NT2/D1 (cell line): ENCODE measurements around the gene PEAK3.

Experiments used
- DNase-seq: peaks from one replicate; pipeline ENCODE4 v3.0.0-alpha.2; 2011; ENCODE audit warnings: low read depth, low spot score
- H3K27me3 ChIP-seq: 2 replicates; pipeline ENCODE4 v1.6.0; 2011; ENCODE audit warnings: mild to moderate bottlenecking; ENCODE audit not compliant: insufficient read length, insufficient read depth
- H3K36me3 ChIP-seq: 2 replicates; pipeline ENCODE4 v1.6.1; 2011; ENCODE audit warnings: mild to moderate bottlenecking, low read length, mixed read lengths; ENCODE audit not compliant: insufficient read depth, insufficient read length
- H3K4me1 ChIP-seq: 2 replicates; pipeline ENCODE4 v1.5.1; 2011; ENCODE audit not compliant: insufficient read depth, insufficient read length
- H3K4me3 ChIP-seq: 2 replicates; pipeline ENCODE4 v1.5.1; 2011; ENCODE audit warnings: low read depth; ENCODE audit not compliant: insufficient read length
- H3K9ac ChIP-seq: 2 replicates; pipeline ENCODE4 v1.6.0; 2011; ENCODE audit warnings: low read depth; ENCODE audit not compliant: insufficient read length
- H3K9me3 ChIP-seq: 2 replicates; pipeline ENCODE4 v1.5.1; 2011; ENCODE audit warnings: mild to moderate bottlenecking, low read length; ENCODE audit not compliant: insufficient read depth
- SUZ12 ChIP-seq: IDR thresholded peaks from 2 replicates; pipeline ENCODE4 v1.6.1; 2011; ENCODE audit not compliant: insufficient read length, insufficient read depth; ENCODE audit errors: extremely low read depth
- YY1 ChIP-seq: IDR thresholded peaks from 2 replicates; pipeline ENCODE4 v1.6.1; 2011; ENCODE audit not compliant: insufficient read length, insufficient read depth
- ZNF274 ChIP-seq: IDR thresholded peaks from 2 replicates; pipeline ENCODE4 v1.6.1; 2011; ENCODE audit warnings: mild to moderate bottlenecking, low read depth, low read length

PEAK3 gene

DNA sequence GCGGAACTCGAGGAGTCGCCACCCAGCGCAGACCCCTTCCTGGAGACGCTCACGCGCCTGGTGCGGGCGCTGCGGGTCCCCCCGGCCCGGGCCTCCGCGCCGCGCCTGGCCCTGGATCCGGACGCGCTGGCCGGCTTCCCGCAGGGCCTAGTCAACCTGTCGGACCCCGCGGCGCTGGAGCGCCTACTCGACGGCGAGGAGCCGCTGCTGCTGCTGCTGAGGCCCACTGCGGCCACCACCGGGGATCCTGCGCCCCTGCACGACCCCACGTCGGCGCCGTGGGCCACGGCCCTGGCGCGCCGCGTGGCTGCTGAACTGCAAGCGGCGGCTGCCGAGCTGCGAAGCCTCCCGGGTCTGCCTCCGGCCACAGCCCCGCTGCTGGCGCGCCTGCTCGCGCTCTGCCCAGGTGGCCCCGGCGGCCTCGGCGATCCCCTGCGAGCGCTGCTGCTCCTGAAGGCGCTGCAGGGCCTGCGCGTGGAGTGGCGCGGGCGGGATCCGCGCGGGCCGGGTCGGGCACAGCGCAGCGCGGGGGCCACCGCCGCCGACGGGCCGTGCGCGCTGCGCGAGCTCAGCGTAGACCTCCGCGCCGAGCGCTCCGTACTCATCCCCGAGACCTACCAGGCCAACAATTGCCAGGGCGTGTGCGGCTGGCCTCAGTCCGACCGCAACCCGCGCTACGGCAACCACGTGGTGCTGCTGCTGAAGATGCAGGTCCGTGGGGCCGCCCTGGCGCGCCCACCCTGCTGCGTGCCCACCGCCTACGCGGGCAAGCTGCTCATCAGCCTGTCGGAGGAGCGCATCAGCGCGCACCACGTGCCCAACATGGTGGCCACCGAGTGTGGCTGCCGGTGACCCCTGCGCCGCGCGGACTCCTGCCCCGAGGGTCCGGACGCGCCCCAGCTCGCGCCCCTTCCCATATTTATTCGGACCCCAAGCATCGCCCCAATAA, 30.6 kb downstream of the PEAK3 start:
- no peak for DNase-seq
- TF ChIP-seq YY1, result no peak
- no peak for TF ChIP-seq ZNF274
- TF ChIP-seq SUZ12, result no peak
- H3K27me3 ChIP-seq, result no peaks in the 10 kb centered on the region
- H3K36me3 ChIP-seq, result peaks cover 54% of the 10 kb centered on the region
- no peak overlapping the region for H3K4me3 ChIP-seq
- H3K4me1 ChIP-seq, result peaks cover 20% of the 10 kb centered on the region
- no peak overlapping the region for H3K9ac ChIP-seq
- H3K9me3 ChIP-seq, result no peaks in the 10 kb centered on the region

- peaks cover 61% of the 10 kb centered on the region for H3K36me3 ChIP-seq
- H3K9me3 ChIP-seq, result no peaks in the 10 kb centered on the region
- H3K27me3 ChIP-seq, result no peaks in the 10 kb centered on the region
- DNase-seq, result no peak
- TF ChIP-seq YY1, result no peak
- TF ChIP-seq SUZ12, result no peak
- no peak for TF ChIP-seq ZNF274
- peaks cover 14% of the 10 kb centered on the region for H3K4me1 ChIP-seq
- H3K9ac ChIP-seq, result no peak overlapping the region
- no peak overlapping the region for H3K4me3 ChIP-seq
These were observed 31.2 kb downstream of the PEAK3 start for GRCh38 chr19:2250766-2251105.

- H3K36me3 ChIP-seq, result peaks cover 67% of the 10 kb centered on the region
- no peaks in the 10 kb centered on the region for H3K9me3 ChIP-seq
These were observed 31.9 kb downstream of the PEAK3 start for GRCh38 chr19:2249880-2250765.

DNA sequence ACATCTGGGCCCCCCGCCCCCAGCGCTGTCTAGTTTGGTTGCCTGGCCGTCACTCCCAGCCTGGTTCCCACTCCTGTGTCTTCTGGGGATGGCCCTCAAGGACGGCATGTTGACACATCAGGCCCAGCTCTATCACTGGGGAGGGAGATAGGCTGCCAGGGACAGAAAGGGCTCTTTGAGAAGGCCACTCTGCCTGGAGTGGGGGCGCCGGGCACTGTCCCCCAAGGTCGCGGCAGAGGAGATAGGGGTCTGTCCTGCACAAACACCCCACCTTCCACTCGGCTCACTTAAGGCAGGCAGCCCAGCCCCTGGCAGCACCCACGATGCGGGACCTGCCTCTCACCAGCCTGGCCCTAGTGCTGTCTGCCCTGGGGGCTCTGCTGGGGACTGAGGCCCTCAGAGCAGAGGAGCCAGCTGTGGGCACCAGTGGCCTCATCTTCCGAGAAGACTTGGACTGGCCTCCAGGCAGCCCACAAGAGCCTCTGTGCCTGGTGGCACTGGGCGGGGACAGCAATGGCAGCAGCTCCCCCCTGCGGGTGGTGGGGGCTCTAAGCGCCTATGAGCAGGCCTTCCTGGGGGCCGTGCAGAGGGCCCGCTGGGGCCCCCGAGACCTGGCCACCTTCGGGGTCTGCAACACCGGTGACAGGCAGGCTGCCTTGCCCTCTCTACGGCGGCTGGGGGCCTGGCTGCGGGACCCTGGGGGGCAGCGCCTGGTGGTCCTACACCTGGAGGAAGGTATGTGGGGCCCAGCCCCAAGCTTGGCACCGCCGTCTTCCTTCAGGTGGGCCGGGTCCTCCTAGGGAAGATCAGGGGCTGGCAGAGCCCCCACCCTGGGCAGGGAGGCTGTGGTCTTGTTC, 32.7 kb downstream of the PEAK3 start, which contains the start of gene AMH:
AMH (plus strand) TSS at position 314 of the 857 bp plus-strand sequence; CDS start at position 324, 10 bp downstream.
- H3K36me3 ChIP-seq, result peaks cover 76% of the 10 kb centered on the region
- no peak for TF ChIP-seq YY1
- TF ChIP-seq ZNF274, result no peak

More at GRCh38 chr19:2249880-2250765, 31.9 kb downstream of the PEAK3 start:
- no peak for DNase-seq
- TF ChIP-seq ZNF274, result no peak
- no peak for TF ChIP-seq YY1
- TF ChIP-seq SUZ12, result no peak
- H3K4me1 ChIP-seq, result peaks cover 14% of the 10 kb centered on the region
- H3K9ac ChIP-seq, result no peak overlapping the region
- H3K4me3 ChIP-seq, result no peak overlapping the region
- H3K27me3 ChIP-seq, result no peaks in the 10 kb centered on the region

DNA sequence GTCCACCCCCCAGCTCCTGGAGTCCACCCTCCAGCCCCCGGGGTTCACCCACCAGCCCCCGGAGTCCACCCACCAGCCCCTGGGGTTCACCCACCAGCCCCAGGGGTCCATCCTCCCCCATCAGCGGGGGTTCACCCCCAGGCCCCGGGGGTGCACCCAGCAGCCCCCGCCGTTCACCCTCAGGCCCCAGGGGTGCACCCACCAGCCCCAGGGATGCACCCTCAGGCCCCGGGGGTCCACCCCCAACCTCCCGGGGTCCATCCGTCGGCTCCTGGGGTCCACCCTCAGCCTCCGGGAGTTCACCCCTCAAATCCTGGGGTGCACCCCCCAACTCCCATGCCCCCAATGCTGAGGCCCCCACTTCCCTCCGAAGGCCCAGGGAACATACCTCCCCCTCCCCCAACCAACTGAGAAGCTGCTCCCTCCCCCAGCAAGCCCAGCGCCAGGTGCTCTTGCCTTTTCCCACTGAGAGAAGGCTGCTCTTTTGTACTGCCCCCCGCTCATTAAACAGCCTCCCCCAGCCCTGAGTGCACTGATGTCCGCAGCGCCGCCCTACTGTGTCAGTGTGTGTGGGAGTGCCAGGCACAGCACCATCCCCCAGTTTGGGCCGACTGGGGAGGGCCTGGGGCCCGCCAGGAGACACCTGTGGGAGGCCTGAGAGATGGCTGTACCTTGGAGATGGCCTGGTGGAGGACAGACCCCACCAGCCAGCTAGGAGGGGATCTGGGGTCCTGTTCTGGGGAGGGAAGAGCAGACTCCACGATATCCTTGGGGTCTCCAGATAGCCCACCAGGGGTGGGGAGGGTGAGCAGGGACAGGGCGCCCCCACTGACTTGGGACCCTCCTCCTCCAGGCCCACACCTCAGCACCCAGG, 33.6 kb downstream of the PEAK3 start:
- Histone ChIP-seq H3K4me3 (no peak overlapping the region), H3K9me3 (no peaks in the 10 kb centered on the region), H3K27me3 (no peaks in the 10 kb centered on the region), H3K9ac (no peak overlapping the region), H3K4me1 (peaks cover 12% of the 10 kb centered on the region), H3K36me3 (peaks cover 84% of the 10 kb centered on the region)
- TF ChIP-seq SUZ12 (no peak), ZNF274 (no peak), YY1 (no peak)
- DNase-seq, result no peak

More for the DNA sequence above, 32.7 kb downstream of the PEAK3 start, which contains the start of gene AMH:
- no peak for DNase-seq
- H3K27me3 ChIP-seq, result no peaks in the 10 kb centered on the region
- H3K9me3 ChIP-seq, result no peaks in the 10 kb centered on the region
- no peak within 1 kb of the TSS for H3K4me3 ChIP-seq
- H3K9ac ChIP-seq, result no peak within 1 kb of the TSS
- peaks cover 14% of the 10 kb centered on the region for H3K4me1 ChIP-seq
